ENCODE data around the gene COPA.
A peak's percentile ranks its signal among the peaks of the same experiment; 100 is the strongest.
"Not testable (repeated sequence)": the region's sequence is repeated elsewhere in the genome, so short reads cannot be mapped to it uniquely, and the experiment has no call there.

COPA gene

DNA sequence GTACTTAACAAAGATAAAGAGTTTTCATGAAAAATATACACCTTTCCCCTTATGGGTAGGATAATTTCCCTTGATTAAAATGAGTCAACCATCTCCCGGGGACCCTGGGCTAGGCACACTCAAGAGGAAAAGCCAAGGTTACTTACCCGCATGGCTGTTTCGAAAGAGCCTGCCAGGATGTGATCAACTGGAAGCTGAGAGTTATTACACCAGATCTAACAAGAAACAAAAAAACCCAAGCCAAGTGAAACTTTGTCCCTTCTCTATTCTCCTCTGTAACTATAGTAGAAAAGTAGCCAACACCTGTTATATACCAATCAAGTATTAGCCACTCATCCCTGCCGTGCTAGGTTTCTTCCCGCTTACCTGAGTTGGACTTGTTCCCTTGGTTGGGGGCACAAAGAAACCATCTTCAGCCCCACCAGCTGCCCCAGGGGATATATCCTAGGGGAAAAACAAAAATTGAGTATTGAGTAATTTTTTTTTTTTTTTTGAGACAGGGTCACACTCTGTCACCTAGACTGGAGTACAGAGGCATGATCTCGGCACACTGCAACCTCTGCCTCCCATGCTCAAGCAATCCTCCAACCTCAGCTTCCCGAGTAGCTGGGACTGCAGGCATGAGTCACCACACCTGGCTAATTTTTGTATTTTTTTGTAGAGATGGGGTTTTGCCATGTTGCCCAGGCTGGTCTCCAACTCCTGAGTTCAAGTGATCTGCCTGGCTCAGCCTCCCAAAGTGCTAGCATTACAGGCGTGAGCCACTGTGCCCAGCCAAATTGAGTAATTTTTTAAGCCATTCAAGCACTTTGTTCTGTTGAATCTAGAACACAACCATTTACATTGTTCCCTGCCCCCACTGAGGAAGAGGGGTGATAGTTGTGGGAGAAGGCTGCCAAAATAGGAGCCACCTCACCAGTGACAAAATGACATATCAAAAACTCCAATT, 49.8 kb downstream of the COPA start:
- ChIA-PET CTCF (interaction anchor here (0.6 to 7.9 kb wide), 17 partner anchors 9 to 190 kb away, joined by 3 to 63 read pairs (median 10); partner anchors contain the start of genes CASQ1 and DCAF8), POLR2A (no interaction called here)
- no peaks in the 10 kb centered on the region for H3K27me3 ChIP-seq (replicated peaks in 2 of 5; ENCODE audit: control insufficient read depth in 4 of 5, insufficient read depth in 5 of 5, low read length in 4 of 5)
- no peak overlapping the region for H3K27ac ChIP-seq (ENCODE audit: insufficient read depth in 1 of 2, low read depth in 1 of 2, low read length in 2 of 2, poor library complexity in 1 of 2, severe bottlenecking in 2 of 2)
- H3K4me1 ChIP-seq (ENCODE audit: control extremely low read depth in 1 of 4, control insufficient read depth in 4 of 4, insufficient read depth in 4 of 4, low read length in 3 of 4), result no peaks in the 10 kb centered on the region
- peaks cover 39 to 93% (median 77%) of the 10 kb centered on the region in 4 experiments for H3K36me3 ChIP-seq (ENCODE audit: control insufficient read depth in 4 of 4, insufficient read depth in 4 of 4, low read length in 3 of 4)
- WGBS (ENCODE audit: insufficient coverage), result 93% methylated on average over 2 of the region's 8 CpGs
- no peaks in the 10 kb centered on the region for H3K9me3 ChIP-seq (ENCODE audit: control extremely low read depth in 1 of 5, control insufficient read depth in 4 of 5, insufficient read depth in 2 of 5, low read depth in 1 of 5, low read length in 4 of 5)
- H3K4me3 ChIP-seq (ENCODE audit: control insufficient read depth in 1 of 7, extremely low read depth in 1 of 7, insufficient read depth in 4 of 7, low read depth in 2 of 7, low read length in 6 of 7), result no peak overlapping the region
- no peak for DNase-seq

DNA sequence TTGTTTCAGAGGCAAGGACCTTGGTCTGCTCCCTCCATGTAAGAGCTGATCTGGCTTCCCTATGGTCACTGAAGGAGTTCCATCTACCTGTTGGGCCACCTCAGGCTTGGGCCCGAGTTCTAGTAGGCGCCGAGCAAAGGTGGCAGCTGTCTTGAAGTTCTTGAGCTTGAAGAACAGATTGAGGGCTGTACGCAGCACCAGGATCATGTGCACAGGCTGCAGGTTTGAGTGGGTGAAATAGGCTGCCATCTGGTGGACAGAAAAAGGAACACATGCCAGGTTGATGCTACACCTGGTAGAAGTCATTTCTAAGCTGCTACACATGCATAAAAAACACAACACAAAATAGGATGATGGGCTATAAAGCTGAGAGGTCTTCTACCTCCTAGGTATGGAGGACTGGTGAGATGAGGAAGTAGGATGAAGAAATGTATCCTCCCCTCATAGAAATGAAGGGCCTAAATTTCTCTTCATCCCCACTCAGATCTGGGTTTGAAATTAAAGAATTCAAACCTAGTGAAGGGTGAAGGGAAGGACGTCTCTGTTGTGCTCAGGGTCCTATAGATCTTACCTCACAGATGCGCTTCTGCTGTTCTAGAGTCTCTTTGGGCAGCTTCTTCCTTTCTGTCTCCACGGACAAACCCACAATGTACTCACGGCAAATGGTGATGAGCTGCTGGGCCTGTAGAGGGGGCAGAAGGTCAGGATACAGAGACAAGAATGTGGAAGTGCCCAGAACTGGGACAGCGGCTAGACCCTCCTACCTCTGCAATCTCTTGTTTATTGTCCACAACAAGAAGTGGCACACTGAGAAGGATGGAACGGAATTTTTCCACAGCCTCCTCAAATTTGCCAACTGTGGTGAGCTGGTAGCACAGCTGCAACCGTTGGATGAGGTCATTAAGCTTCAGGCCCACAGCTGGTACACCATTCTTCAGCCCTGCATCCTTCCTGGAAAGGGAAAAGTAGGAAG, 51.5 kb downstream of the COPA start:
- H3K36me3 ChIP-seq (ENCODE audit: control insufficient read depth in 4 of 4, insufficient read depth in 4 of 4, low read length in 3 of 4), result peaks cover 34 to 77% (median 64%) of the 10 kb centered on the region in 4 experiments
- H3K27me3 ChIP-seq (replicated peaks in 2 of 5; ENCODE audit: control insufficient read depth in 4 of 5, insufficient read depth in 5 of 5, low read length in 4 of 5), result no peaks in the 10 kb centered on the region
- no peaks in the 10 kb centered on the region for H3K9me3 ChIP-seq (ENCODE audit: control extremely low read depth in 1 of 5, control insufficient read depth in 4 of 5, insufficient read depth in 2 of 5, low read depth in 1 of 5, low read length in 4 of 5)
- no peak overlapping the region for H3K4me3 ChIP-seq (ENCODE audit: control insufficient read depth in 1 of 7, extremely low read depth in 1 of 7, insufficient read depth in 4 of 7, low read depth in 2 of 7, low read length in 6 of 7)
- 75% methylated on average over 5 of the region's 11 CpGs for WGBS (ENCODE audit: insufficient coverage)
- H3K4me1 ChIP-seq (ENCODE audit: control extremely low read depth in 1 of 4, control insufficient read depth in 4 of 4, insufficient read depth in 4 of 4, low read length in 3 of 4), result no peaks in the 10 kb centered on the region
- no peak overlapping the region for H3K27ac ChIP-seq (ENCODE audit: insufficient read depth in 1 of 2, low read depth in 1 of 2, low read length in 2 of 2, poor library complexity in 1 of 2, severe bottlenecking in 2 of 2)
- CTCF ChIA-PET, result interaction anchor here (0.6 to 7.9 kb wide), 49 partner anchors 7 to 222 kb away, joined by 3 to 63 read pairs (median 5); partner anchors contain the start of genes CASQ1, DCAF8, IGSF8 and KCNJ10
- POLR2A ChIA-PET, result interaction anchor here (1.4 kb wide), 2 partner anchors 29 to 84 kb away, joined by 3 to 5 read pairs; partner anchors contain the start of gene DCAF8
- peak; percentile 71 to 90 (median 86) for DNase-seq

DNA sequence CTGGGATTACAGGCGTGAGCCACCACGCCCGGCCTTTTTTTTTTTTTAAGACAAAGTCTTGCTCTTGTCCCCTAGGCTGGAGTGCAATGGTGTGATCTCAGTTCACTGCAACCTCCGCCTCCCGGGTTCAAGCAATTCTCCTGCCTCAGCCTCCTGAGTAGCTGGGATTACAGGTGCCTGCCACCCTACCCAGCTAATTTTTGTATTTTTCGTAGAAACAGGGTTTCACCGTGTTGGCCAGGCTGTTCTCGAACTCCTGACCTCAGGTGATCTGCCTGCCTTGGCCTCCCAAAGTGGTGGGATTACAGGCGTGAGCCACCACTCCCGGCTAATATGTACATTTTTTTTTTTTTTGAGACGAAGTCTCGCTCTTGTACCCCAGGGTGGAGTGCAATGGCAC, 55.3 kb downstream of the COPA start:
- H3K27me3 ChIP-seq (replicated peaks in 2 of 5; ENCODE audit: control insufficient read depth in 4 of 5, insufficient read depth in 5 of 5, low read length in 4 of 5); DNase-seq; H3K27ac ChIP-seq (ENCODE audit: insufficient read depth in 1 of 2, low read depth in 1 of 2, low read length in 2 of 2, poor library complexity in 1 of 2, severe bottlenecking in 2 of 2); H3K4me3 ChIP-seq (ENCODE audit: control insufficient read depth in 1 of 7, extremely low read depth in 1 of 7, insufficient read depth in 4 of 7, low read depth in 2 of 7, low read length in 6 of 7); POLR2A ChIA-PET; H3K9me3 ChIP-seq (ENCODE audit: control extremely low read depth in 1 of 5, control insufficient read depth in 4 of 5, insufficient read depth in 2 of 5, low read depth in 1 of 5, low read length in 4 of 5): not testable (repeated sequence)
- Histone ChIP-seq H3K4me1 (ENCODE audit: control extremely low read depth in 1 of 4, control insufficient read depth in 4 of 4, insufficient read depth in 4 of 4, low read length in 3 of 4) (peaks cover 8 to 17% (median 13%) of the 10 kb centered on the region in 4 experiments), H3K36me3 (ENCODE audit: control insufficient read depth in 4 of 4, insufficient read depth in 4 of 4, low read length in 3 of 4) (peaks cover 21 to 46% (median 35%) of the 10 kb centered on the region in 4 experiments)
- CTCF ChIA-PET, result interaction anchor here (0.9 to 7.9 kb wide), 9 partner anchors 9 to 185 kb away, joined by 3 to 63 read pairs (median 5); partner anchors contain the start of gene DCAF8
- 98% methylated on average over 10 of the region's 12 CpGs for WGBS (ENCODE audit: insufficient coverage)

DNA sequence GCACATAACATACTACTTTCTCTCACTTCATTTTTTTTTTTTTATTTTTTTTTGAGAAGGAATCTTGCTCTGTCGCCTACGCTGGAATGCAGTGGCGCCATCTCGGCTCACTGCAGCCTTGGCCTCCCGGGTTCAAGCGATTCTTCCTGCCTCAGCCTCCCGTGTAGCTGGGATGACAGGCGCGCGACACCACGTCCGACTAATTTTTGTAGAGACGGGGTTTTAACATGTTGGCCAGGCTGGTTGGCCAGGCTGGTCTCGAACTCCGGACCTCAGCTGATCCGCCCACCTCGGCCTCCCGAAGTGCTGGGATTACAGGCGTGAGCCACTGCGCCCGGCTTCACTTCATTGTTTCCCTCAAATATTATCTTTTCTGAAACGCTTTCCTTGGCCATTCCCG, 57.5 kb downstream of the COPA start:
- H3K4me1 ChIP-seq (ENCODE audit: control extremely low read depth in 1 of 4, control insufficient read depth in 4 of 4, insufficient read depth in 4 of 4, low read length in 3 of 4), result peaks cover 8 to 17% (median 13%) of the 10 kb centered on the region in 4 experiments
- peaks cover 18 to 40% (median 31%) of the 10 kb centered on the region in 4 experiments for H3K36me3 ChIP-seq (ENCODE audit: control insufficient read depth in 4 of 4, insufficient read depth in 4 of 4, low read length in 3 of 4)
- H3K27ac ChIP-seq (ENCODE audit: insufficient read depth in 1 of 2, low read depth in 1 of 2, low read length in 2 of 2, poor library complexity in 1 of 2, severe bottlenecking in 2 of 2), result peak overlapping the region in 1 of 2 experiments; percentile 92
- H3K9me3 ChIP-seq (ENCODE audit: control extremely low read depth in 1 of 5, control insufficient read depth in 4 of 5, insufficient read depth in 2 of 5, low read depth in 1 of 5, low read length in 4 of 5), result no peaks in the 10 kb centered on the region
- WGBS (ENCODE audit: insufficient coverage), result 84% methylated on average over 23 of the region's 23 CpGs
- CTCF ChIA-PET, result interaction anchor here (0.7 to 2.2 kb wide), 5 partner anchors 9 to 200 kb away, joined by 3 to 9 read pairs (median 3); no protein-coding TSS in a partner anchor
- H3K27me3 ChIP-seq (replicated peaks in 2 of 5; ENCODE audit: control insufficient read depth in 4 of 5, insufficient read depth in 5 of 5, low read length in 4 of 5), result no peaks in the 10 kb centered on the region
- POLR2A ChIA-PET, result interaction anchor here (0.6 to 0.9 kb wide), 2 partner anchors 87 to 182 kb away, joined by 5 read pairs; no protein-coding TSS in a partner anchor
- peak overlapping the region in 6 of 7 experiments; percentile 82 to 99 (median 94) for H3K4me3 ChIP-seq (ENCODE audit: control insufficient read depth in 1 of 7, extremely low read depth in 1 of 7, insufficient read depth in 4 of 7, low read depth in 2 of 7, low read length in 6 of 7)
- no peak for DNase-seq

DNA sequence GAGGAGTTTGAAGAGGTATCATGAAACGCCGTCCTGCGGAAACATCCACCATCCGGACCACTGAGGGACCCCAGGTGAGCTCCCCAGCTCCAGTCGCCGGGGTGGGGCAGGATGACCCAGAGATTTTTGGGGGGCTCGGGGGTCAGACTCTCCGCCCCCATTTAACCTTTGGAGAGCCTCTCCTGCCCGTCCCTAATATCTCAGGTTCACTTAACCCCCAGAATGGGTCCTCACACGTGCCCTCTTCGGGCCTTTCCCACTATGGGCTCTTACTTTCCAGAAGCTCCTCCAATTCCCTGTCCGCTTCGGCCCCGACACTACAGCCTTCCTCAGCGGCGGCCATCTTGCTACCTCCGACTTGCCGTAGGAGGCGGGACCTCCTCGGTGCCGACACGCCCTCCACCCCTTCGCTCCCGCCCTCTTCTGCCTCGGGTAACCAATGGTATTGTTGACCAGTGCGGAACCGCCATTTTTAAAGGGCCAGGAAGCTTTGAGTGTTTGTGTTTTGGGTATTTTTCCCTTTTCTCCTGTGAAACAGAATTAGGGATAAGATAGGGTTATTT, 58.2 kb downstream of the COPA start, which contains the start of gene PEX19:
PEX19 (minus strand) TSS at position 352 of the 563 bp plus-strand sequence; CDS start at position 343, 9 bp downstream.
- ChIA-PET POLR2A (interaction anchor here (0.6 to 1.1 kb wide), 4 partner anchors 9 to 181 kb away, joined by 3 to 5 read pairs (median 5); no protein-coding TSS in a partner anchor), CTCF (interaction anchor here (0.7 to 2.2 kb wide), 8 partner anchors 7 to 199 kb away, joined by 3 to 9 read pairs (median 3); no protein-coding TSS in a partner anchor)
- Histone ChIP-seq H3K9me3 (ENCODE audit: control extremely low read depth in 1 of 5, control insufficient read depth in 4 of 5, insufficient read depth in 2 of 5, low read depth in 1 of 5, low read length in 4 of 5) (no peaks in the 10 kb centered on the region), H3K27ac (ENCODE audit: insufficient read depth in 1 of 2, low read depth in 1 of 2, low read length in 2 of 2, poor library complexity in 1 of 2, severe bottlenecking in 2 of 2) (peak within 1 kb of the TSS; percentile 71 to 92), H3K27me3 (replicated peaks in 2 of 5; ENCODE audit: control insufficient read depth in 4 of 5, insufficient read depth in 5 of 5, low read length in 4 of 5) (no peaks in the 10 kb centered on the region), H3K36me3 (ENCODE audit: control insufficient read depth in 4 of 4, insufficient read depth in 4 of 4, low read length in 3 of 4) (peaks cover 16 to 40% (median 31%) of the 10 kb centered on the region in 4 experiments), H3K4me1 (ENCODE audit: control extremely low read depth in 1 of 4, control insufficient read depth in 4 of 4, insufficient read depth in 4 of 4, low read length in 3 of 4) (peaks cover 8 to 17% (median 13%) of the 10 kb centered on the region in 4 experiments), H3K4me3 (ENCODE audit: control insufficient read depth in 1 of 7, extremely low read depth in 1 of 7, insufficient read depth in 4 of 7, low read depth in 2 of 7, low read length in 6 of 7) (peak within 1 kb of the TSS; percentile 71 to 99 (median 89))
- DNase-seq, result peak; percentile 92 to 96 (median 95)
- 0% methylated on average over 24 of the region's 27 CpGs for WGBS (ENCODE audit: insufficient coverage)

Measured in common myeloid progenitor, CD34-positive (primary cell).